ENCODE results near the gene VCL.

DNA sequence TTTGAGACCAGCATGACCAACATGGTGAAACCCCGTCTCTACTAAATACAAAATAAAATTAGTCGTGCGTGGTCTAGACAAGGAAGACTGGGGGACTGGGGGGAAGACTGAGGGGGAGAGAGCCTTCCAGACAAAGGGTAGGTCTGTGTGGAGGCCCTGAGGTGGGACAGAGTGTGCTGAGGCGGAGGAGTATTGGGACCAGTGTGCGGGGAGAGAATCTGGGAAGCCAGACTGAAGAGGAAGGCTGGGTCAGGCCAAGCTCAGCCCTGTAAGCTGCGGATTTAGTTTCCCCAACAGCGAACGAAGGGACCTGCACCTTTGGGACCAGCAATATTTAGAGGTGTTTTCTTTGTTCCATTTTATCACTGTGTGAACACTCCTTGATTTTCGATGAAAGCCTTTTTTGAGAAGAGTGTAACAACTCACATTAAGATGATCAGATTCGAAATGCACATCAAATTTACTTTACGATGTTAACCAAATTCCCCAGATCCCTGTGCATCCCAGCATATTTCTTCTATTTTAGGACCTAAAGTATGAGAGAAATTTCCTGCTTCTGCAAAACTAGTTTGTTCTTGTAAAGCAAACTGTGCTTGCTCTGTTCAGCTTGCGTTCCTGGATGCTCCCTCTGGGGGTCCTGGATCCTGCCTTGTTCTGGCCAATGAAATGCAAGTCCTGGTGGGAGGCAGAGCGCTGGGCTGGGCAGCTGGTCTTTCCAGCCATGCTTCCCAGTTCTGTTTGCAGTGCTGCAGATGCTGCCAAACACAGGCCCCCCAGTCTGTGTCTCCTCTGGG, 47.6 kb upstream of the VCL start:
- no peak for TF ChIP-seq EZH2 (IDR thresholded peaks at IDR 0.05; ENCODE audit: borderline replicate concordance, low read depth, low read length, poor library complexity, severe bottlenecking)
- TF ChIP-seq, protein P1, sequence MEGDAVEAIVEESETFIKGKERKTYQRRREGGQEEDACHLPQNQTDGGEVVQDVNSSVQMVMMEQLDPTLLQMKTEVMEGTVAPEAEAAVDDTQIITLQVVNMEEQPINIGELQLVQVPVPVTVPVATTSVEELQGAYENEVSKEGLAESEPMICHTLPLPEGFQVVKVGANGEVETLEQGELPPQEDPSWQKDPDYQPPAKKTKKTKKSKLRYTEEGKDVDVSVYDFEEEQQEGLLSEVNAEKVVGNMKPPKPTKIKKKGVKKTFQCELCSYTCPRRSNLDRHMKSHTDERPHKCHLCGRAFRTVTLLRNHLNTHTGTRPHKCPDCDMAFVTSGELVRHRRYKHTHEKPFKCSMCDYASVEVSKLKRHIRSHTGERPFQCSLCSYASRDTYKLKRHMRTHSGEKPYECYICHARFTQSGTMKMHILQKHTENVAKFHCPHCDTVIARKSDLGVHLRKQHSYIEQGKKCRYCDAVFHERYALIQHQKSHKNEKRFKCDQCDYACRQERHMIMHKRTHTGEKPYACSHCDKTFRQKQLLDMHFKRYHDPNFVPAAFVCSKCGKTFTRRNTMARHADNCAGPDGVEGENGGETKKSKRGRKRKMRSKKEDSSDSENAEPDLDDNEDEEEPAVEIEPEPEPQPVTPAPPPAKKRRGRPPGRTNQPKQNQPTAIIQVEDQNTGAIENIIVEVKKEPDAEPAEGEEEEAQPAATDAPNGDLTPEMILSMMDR (conservative IDR thresholded peaks at IDR 0.05; ENCODE audit: low read depth, low read length): no peak

Measured in A673 (cell line).